ENCODE results near the gene ESPNL.
"Not testable (repeated sequence)": the region's sequence is repeated elsewhere in the genome, so short reads cannot be mapped to it uniquely, and the experiment has no call there.

The ESPNL gene

GRCh38 chr2:238100821-238101771 lies 956 bp downstream of the ESPNL start:
- no peak for DNase-seq

GRCh38 chr2:238101891-238102841 lies 2.0 kb downstream of the ESPNL start:
- no peak for DNase-seq

- DNase-seq: no peak
Observed at GRCh38 chr2:238102865-238103264, 2.7 kb downstream of the ESPNL start.

GRCh38 chr2:238103465-238104225 lies 3.5 kb downstream of the ESPNL start:
- DNase-seq: no peak

GRCh38 chr2:238104226-238104690 lies 4.1 kb downstream of the ESPNL start:
- no peak for DNase-seq

GRCh38 chr2:238104691-238105371 lies 4.7 kb downstream of the ESPNL start:
- DNase-seq: no peak

- no peak for DNase-seq
Observed at GRCh38 chr2:238105506-238106338, 5.6 kb downstream of the ESPNL start.

GRCh38 chr2:238106339-238106697 lies 6.2 kb downstream of the ESPNL start:
- DNase-seq: no peak

- DNase-seq: no peak
Observed at GRCh38 chr2:238106698-238107524, 6.8 kb downstream of the ESPNL start.

GRCh38 chr2:238107525-238108422 lies 7.6 kb downstream of the ESPNL start:
- DNase-seq: no peak

- DNase-seq: no peak
Observed at GRCh38 chr2:238108423-238109183, 8.5 kb downstream of the ESPNL start.

GRCh38 chr2:238113611-238114010 lies 13.5 kb downstream of the ESPNL start:
- DNase-seq: no peak

GRCh38 chr2:238114331-238114841 lies 14.2 kb downstream of the ESPNL start:
- DNase-seq: no peak

- DNase-seq: no peak
Observed at GRCh38 chr2:238114851-238115660, 14.9 kb downstream of the ESPNL start.

- DNase-seq: not testable (repeated sequence)
Observed at GRCh38 chr2:238115709-238116108, 15.6 kb downstream of the ESPNL start.

- DNase-seq: no peak
Observed at GRCh38 chr2:238116298-238117198, 16.4 kb downstream of the ESPNL start.
